ENCODE data around the gene DHRSX. TPM values are rescaled to one million over a fixed set of nuclear protein-coding genes. Genes with fewer than 3 reads are reported as not detected.

The DHRSX gene
- total and polyA plus RNA-seq, 2 of the 13 experiments (the other 11 are each of a cell fraction or from before 2014, with no cell fraction given) = 15.5 to 24.3 TPM

GRCh38 chrX:2540426-2540947, 39.7 kb upstream of the DHRSX start (continued):
- TF ChIP-seq THAP8 (CRISPR knock-in tag; IDR thresholded peaks at IDR 0.05; ENCODE audit: borderline replicate concordance) = no peak
- no peak for TF ChIP-seq ATM (IDR thresholded peaks at IDR 0.05; ENCODE audit: borderline replicate concordance)
- TF ChIP-seq CBX2 (IDR thresholded peaks at IDR 0.05; ENCODE audit: low read depth, low read length) = no peak
- TF ChIP-seq CBX2 (CRISPR knock-in tag; IDR thresholded peaks at IDR 0.05; ENCODE audit: low read depth) = no peak
- TF ChIP-seq ZSCAN29 (CRISPR knock-in tag; conservative IDR thresholded peaks at IDR 0.05) = no peak
- TF ChIP-seq POLR2A (IDR thresholded peaks at IDR 0.05; ENCODE audit: insufficient read depth in 1 of 2, low read depth in 2 of 2, low read length in 2 of 2) = no peak
- TF ChIP-seq HMG20A (CRISPR knock-in tag; IDR thresholded peaks at IDR 0.05; ENCODE audit: borderline replicate concordance) = no peak
- no peak for TF ChIP-seq RFX1 (IDR thresholded peaks at IDR 0.05)
- no peak for TF ChIP-seq NRL (CRISPR knock-in tag; IDR thresholded peaks at IDR 0.05; ENCODE audit: borderline replicate concordance)
- TF ChIP-seq ZNF605 (CRISPR knock-in tag; IDR thresholded peaks at IDR 0.05) = no peak
- no peak for TF ChIP-seq MAZ (IDR thresholded peaks at IDR 0.05; ENCODE audit: borderline replicate concordance, low read depth, low read length)
- no peak for TF ChIP-seq MAZ (CRISPR knock-in tag; IDR thresholded peaks at IDR 0.05; ENCODE audit: low read depth)
- TF ChIP-seq TFAP4 (IDR thresholded peaks at IDR 0.05; ENCODE audit: borderline replicate concordance, low read depth) = no peak
- no peak for TF ChIP-seq ZNF777 (CRISPR knock-in tag; IDR thresholded peaks at IDR 0.05)
- no peak for TF ChIP-seq TBL1XR1 (IDR thresholded peaks at IDR 0.05; ENCODE audit: borderline replicate concordance, low read length, partially characterized antibody)
- no peak for TF ChIP-seq ZNF660 (CRISPR knock-in tag; IDR thresholded peaks at IDR 0.05; ENCODE audit: borderline replicate concordance, low read depth)

All from HepG2 (cell line).